Activated CD4-positive, alpha-beta T cell treated with anti-CD3 and anti-CD28 coated beads for 1 hour (primary cell): ENCODE data around the gene STRIT1.
"Not testable (repeated sequence)": the region's sequence is repeated elsewhere in the genome, so short reads cannot be mapped to it uniquely, and the experiment has no call there.

Experiments used
- DNase-seq: peaks from one replicate; pipeline ENCODE4 v3.0.0-alpha.2; 2020

Gene STRIT1

GRCh38 chr3:155312781-155313180, 19.3 kb upstream of the STRIT1 start:
- no peak for DNase-seq

- no peak for DNase-seq
Observed at GRCh38 chr3:155309581-155309980, 16.1 kb upstream of the STRIT1 start.

- DNase-seq, result no peak
Observed at GRCh38 chr3:155308831-155309230, 15.3 kb upstream of the STRIT1 start.

GRCh38 chr3:155307183-155307582, 13.7 kb upstream of the STRIT1 start:
- no peak for DNase-seq

GRCh38 chr3:155304394-155304793, 10.9 kb upstream of the STRIT1 start:
- DNase-seq, result no peak

- no peak for DNase-seq
Observed at GRCh38 chr3:155303540-155304097, 10.1 kb upstream of the STRIT1 start.

- DNase-seq, result no peak
Observed at GRCh38 chr3:155302891-155303290, 9.4 kb upstream of the STRIT1 start.

GRCh38 chr3:155302481-155302880, 9.0 kb upstream of the STRIT1 start:
- no peak for DNase-seq

- DNase-seq, result no peak
Observed at GRCh38 chr3:155297100-155297499, 3.6 kb upstream of the STRIT1 start.

- no peak for DNase-seq
Observed at GRCh38 chr3:155296413-155296812, 2.9 kb upstream of the STRIT1 start.

- no peak for DNase-seq
Observed at GRCh38 chr3:155292693-155293092, 790 bp downstream of the STRIT1 start.

GRCh38 chr3:155292133-155292532, 1.4 kb downstream of the STRIT1 start:
- no peak for DNase-seq

- no peak for DNase-seq
Observed at GRCh38 chr3:155286736-155287135, 6.7 kb downstream of the STRIT1 start.

GRCh38 chr3:155285936-155286335, 7.5 kb downstream of the STRIT1 start:
- DNase-seq, result no peak

- no peak for DNase-seq
Observed at GRCh38 chr3:155283092-155284056, 10.1 kb downstream of the STRIT1 start.

- DNase-seq, result no peak
Observed at GRCh38 chr3:155282385-155283091, 10.9 kb downstream of the STRIT1 start.

GRCh38 chr3:155281912-155282311, 11.6 kb downstream of the STRIT1 start:
- no peak for DNase-seq

GRCh38 chr3:155276089-155276488, 17.4 kb downstream of the STRIT1 start:
- DNase-seq, result not testable (repeated sequence)

- DNase-seq, result not testable (repeated sequence)
Observed at GRCh38 chr3:155275159-155275754, 18.2 kb downstream of the STRIT1 start.

- not testable (repeated sequence) for DNase-seq
Observed at GRCh38 chr3:155274435-155274834, 19.0 kb downstream of the STRIT1 start.

GRCh38 chr3:155271343-155271613, 22.2 kb downstream of the STRIT1 start:
- DNase-seq, result no peak

- no peak for DNase-seq
Observed at GRCh38 chr3:155270485-155271342, 22.8 kb downstream of the STRIT1 start.

GRCh38 chr3:155270063-155270462, 23.4 kb downstream of the STRIT1 start:
- no peak for DNase-seq
